HG02973 (cell line): ENCODE data around the gene SH3PXD2A.
A peak's percentile ranks its signal among the peaks of the same experiment; 100 is the strongest.
"Not testable (repeated sequence)": the region's sequence is repeated elsewhere in the genome, so short reads cannot be mapped to it uniquely, and the experiment has no call there.

ENCODE experiments used
- ATAC-seq: cut with Tn5 transposase; IDR thresholded peaks from one replicate; pipeline ENCODE4 v1.9.1; 2021; ENCODE audit warnings: moderate library complexity; ENCODE audit not compliant: unreplicated experiment

Gene SH3PXD2A

GRCh38 chr10:103671126-103671895 is 184.1 kb downstream of the SH3PXD2A start:
- no peak for ATAC-seq

GRCh38 chr10:103669944-103670343 is 185.4 kb downstream of the SH3PXD2A start:
- no peak for ATAC-seq

- ATAC-seq, result no peak
These were observed 186.0 kb downstream of the SH3PXD2A start for GRCh38 chr10:103669243-103669929.

GRCh38 chr10:103668351-103669242 is 186.8 kb downstream of the SH3PXD2A start:
- no peak for ATAC-seq

- no peak for ATAC-seq
These were observed 188.0 kb downstream of the SH3PXD2A start for GRCh38 chr10:103667356-103667755.

- no peak for ATAC-seq
These were observed 188.6 kb downstream of the SH3PXD2A start for GRCh38 chr10:103666762-103667150.

- ATAC-seq, result no peak
These were observed 189.2 kb downstream of the SH3PXD2A start for GRCh38 chr10:103666087-103666761.

- ATAC-seq, result no peak
These were observed 190.1 kb downstream of the SH3PXD2A start for GRCh38 chr10:103665162-103665889.

GRCh38 chr10:103663802-103664201 is 191.6 kb downstream of the SH3PXD2A start:
- no peak for ATAC-seq

GRCh38 chr10:103663236-103663635 is 192.1 kb downstream of the SH3PXD2A start:
- ATAC-seq, result no peak

GRCh38 chr10:103662704-103663103 is 192.7 kb downstream of the SH3PXD2A start:
- not testable (repeated sequence) for ATAC-seq

GRCh38 chr10:103661198-103661950 is 194.0 kb downstream of the SH3PXD2A start:
- no peak for ATAC-seq

- ATAC-seq, result peak; percentile 24
These were observed 194.8 kb downstream of the SH3PXD2A start for GRCh38 chr10:103660364-103661197.

GRCh38 chr10:103659674-103660363 is 195.6 kb downstream of the SH3PXD2A start:
- ATAC-seq, result peak; percentile 84

- ATAC-seq, result no peak
These were observed 197.3 kb downstream of the SH3PXD2A start for GRCh38 chr10:103658049-103658577.

- ATAC-seq, result no peak
These were observed 198.2 kb downstream of the SH3PXD2A start for GRCh38 chr10:103657061-103657591.

- ATAC-seq, result no peak
These were observed 200.5 kb downstream of the SH3PXD2A start for GRCh38 chr10:103654925-103655324.
